NT2/D1 (cell line): Measurements from ENCODE around the gene RNF180.

Experiments used
- SUZ12 ChIP-seq: IDR thresholded peaks from 2 replicates; pipeline ENCODE4 v1.6.1; 2011; ENCODE audit not compliant: insufficient read length, insufficient read depth; ENCODE audit errors: extremely low read depth
- YY1 ChIP-seq: IDR thresholded peaks from 2 replicates; pipeline ENCODE4 v1.6.1; 2011; ENCODE audit not compliant: insufficient read length, insufficient read depth

GRCh38 chr5:64156261-64156660 lies 9.4 kb upstream of the RNF180 start:
- no peak for TF ChIP-seq SUZ12
- TF ChIP-seq YY1, result no peak
